ENCODE data around the gene RAB6C.
"Not testable (repeated sequence)": the region's sequence is repeated elsewhere in the genome, so short reads cannot be mapped to it uniquely, and the experiment has no call there.

The RAB6C gene
- 0.05 to 0.67 (median 0.19) reads per million in 17 experiments for total RNA-seq

DNA sequence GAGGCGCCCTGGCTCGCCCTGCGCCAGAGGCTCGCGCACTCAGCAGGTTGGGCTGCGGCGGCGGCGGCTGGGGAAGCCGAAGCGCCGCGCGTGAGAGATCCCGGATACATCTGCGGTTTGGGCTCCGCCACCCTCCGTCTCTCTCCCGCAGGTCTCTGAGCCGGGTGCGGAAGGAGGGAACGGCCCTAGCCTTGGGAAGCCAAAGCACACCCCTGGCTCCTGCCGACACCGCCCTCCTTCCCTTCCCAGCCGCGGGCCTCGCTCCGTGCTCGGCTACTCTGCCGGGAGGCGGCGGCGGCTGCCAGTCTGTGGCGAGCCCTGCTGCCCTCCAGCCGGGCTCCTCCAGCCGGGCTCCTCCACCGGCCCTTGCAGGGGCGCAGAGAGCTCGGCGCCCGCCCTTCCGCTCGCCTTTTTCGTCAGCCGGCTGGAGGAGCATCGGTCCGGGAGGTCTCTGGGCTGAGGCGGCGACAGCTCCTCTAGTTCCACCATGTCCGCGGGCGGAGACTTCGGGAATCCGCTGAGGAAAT is at the start of gene RAB6C:
Gene RAB6C, plus strand, starts transcription at position 38 of the 527 bp plus-strand sequence. Its CDS starts 450 bp downstream, at position 488.
- peak in 2 of 4 experiments; percentile 6 to 13 for DNase-seq

- no peak for DNase-seq
These were observed 49.0 kb upstream of the RAB6C start for GRCh38 chr2:129930451-129930850.

DNA sequence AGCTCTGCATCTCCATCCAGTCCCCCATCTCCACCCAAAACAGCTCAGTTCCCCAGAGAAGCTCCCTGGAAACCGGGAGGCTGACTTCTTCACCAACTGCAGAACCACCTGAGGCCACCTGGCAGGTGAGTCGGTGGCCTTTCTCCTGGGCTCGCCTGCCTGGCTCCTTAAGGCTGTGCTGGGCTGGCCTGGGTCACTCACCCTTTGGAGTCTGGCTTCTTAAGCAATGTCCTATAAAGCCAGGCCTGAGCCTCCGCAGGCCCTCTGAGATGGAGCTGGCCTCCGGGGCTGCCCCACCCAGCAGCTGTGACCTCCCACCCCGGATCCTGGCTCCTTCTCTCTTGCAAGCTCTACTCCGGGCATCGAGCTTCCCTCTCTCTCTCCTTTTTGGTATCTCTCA is 46.1 kb upstream of the RAB6C start:
- DNase-seq = not testable (repeated sequence)

DNA sequence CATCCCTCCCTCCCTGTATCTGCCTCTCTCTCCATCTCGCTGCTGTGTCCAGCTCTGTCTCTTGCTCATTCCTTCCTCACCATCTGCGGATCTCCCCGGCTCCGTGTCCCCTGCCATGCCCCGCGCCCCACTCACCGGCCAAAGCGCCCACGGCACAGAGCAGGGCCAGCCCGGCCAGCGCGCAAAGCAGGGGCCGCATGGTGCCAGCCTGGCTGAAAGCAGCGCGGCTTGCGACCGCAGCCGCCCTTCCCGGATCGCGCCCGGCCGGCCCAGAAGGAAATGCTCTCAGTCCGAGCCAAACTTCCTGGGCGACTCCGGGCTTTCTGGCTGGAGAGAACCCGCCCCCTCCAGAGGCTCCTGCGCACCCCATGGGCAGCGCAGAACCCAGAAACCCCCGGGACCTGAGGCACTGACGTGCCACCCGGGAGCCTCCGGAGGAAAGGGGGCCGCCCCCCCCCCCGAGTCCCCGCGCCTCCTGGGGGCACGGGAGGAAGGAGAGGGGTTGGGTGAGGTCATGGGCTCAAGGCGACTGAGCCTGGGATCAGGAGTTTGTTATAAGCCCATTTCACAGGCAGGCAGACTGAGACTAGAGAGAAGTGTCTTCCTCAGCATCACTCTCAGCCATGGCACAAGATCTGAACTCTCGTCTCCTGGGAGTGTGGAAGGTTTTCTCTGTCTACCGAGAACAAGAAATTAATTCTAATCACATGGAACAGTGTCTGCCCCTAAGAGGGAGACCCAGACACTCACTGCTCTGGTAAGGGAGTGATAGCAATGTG is 45.2 kb upstream of the RAB6C start:
- DNase-seq = no peak

- DNase-seq = no peak
These were observed 44.3 kb upstream of the RAB6C start for GRCh38 chr2:129935118-129935517.

DNA sequence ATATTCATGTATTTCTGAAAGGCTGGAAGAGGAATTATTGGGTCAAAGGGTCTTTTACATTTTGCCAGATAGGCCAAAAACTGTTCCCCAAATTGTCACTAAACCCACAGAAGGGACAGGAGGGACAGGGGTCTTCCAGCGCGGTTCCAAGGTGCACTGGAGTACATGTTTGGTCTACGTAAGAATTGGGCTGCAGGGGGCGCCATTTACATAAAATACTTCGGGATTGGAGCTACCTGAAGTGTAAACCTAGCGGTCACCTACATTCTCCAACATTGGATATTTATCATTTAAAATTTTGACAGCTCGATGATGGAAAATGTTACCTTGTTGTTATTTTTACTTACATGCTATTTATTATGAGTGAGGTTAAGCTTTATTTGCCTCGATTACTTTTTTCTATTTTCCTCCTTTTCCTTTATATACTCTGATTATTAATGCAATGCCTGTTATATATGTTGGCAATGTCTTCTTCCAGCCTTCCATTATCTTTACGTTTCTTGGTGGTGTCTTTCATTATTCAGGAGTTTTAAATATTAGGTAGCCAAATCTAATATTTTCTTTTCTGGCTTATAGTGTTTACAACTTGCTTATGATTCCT is 43.0 kb upstream of the RAB6C start:
- DNase-seq = peak; percentile 44 to 65 (median 48)

GRCh38 chr2:129938850-129939471 is 40.5 kb upstream of the RAB6C start:
- not testable (repeated sequence) for DNase-seq

DNA sequence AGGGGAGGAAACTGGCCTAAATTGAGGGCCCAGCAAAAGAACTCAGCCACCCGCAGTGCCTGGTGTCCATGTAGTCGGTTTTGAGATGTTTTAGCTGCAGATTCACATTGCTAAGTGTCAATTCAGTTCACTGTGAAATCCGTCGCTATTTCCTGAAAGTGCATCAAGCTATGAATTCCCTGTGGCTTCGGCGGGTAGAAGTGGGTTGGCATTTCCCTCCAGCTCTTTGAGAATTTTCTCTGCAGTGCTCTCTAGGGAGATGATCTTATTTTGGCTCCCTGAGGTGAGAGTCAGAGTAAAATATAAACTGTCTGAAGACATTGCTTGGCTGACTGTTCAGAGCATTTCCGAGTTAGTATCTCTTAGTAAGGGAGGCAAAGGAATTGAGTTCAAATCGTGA is 36.0 kb upstream of the RAB6C start:
- DNase-seq = not testable (repeated sequence)

DNA sequence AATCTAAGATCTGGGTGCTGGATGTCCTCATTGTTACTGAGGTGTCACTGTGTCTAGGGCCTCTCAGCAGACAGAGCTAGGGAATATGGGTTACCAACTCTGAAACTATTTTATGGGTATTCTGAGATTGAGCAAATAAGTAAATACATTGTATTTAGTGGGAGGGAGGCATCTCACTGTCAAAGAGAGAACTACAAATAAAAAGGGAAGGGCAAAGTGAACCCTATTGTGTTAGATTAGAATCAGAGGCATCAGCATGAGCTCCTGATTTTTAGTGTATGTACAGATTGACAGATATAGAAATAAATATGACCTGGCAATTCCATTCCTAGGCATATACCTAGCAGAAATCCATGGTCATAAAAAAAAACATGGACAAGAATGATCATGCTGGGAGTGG is 33.9 kb upstream of the RAB6C start:
- no peak for DNase-seq

DNA sequence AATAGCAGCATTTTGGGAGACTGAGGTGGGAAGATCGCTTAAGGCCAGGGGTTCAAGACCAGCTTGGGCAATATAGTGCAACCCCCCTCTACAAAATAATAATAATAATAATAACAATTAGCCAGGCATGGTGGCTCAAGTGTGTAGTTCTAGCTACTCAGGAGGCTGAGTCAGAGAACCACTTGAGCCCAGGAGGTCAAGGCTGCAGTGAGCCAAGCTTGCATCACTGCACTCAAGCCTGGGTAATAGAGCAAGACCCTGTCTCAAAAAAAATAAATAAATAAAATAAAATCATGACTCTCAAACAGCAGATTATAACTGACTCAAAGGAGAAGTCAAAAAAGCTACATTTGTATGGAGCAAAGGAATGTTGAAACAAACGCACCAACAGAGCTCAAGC is 31.8 kb upstream of the RAB6C start:
- DNase-seq = not testable (repeated sequence)

DNA sequence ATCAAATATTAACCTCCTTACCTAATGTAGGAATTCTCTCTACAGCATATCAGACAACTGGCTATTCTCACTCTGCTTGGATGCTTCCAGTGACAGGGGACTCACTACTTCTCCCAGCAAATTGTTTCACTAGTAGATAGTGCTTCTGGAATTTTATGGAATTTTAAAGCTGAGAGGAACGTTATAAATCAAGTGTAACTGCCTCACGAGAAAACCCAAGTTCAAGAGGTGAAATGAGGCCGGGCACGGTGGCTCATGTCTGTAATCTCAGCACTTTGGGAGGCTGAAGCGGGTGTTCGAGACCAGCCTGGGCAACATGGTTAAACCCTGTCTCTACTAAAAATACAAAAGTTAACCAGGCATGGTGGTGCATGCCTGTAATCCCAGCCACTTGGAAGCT is 23.3 kb upstream of the RAB6C start:
- DNase-seq = not testable (repeated sequence)

DNA sequence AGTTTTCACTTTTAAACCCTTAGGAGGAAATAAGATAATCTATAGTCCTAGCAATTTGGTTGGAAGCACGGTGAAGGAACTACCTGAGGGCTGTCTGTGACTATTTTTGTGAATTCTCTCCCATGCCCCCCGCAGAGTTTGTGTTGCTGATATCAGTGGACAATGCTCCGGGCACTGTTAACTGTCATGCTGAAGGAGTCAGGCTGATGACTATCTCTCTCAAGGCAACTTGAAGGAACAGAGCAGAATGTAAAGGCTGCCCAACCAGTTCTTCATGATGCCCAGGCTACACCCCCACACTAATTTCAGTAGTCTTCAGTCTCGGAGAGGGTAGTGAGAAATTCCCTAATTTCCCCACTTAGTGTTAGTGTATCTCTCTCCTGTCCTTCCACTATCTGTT is 21.6 kb upstream of the RAB6C start:
- DNase-seq = no peak

DNA sequence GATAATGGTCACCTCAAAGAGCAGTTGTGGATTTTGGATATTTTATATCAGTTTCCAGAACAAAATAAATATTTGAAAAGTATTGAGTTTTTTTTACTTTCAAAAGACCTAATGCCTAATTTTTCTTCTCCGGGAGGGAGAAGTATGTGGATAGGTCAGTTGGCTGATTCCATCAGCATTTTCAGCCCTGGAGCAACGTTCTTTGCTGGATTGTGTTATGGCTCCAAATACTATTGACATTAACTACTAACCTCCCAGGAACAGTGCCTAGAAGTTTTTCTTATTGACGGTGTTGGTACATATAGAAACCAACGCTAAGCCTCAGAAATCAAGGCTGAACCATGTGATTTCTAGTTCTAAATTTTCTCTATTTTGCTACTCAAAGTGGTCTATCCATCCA is 20.7 kb upstream of the RAB6C start:
- not testable (repeated sequence) for DNase-seq

GRCh38 chr2:129968605-129969004 is 10.9 kb upstream of the RAB6C start:
- DNase-seq = not testable (repeated sequence)

- no peak for DNase-seq
These were observed 4.3 kb upstream of the RAB6C start for GRCh38 chr2:129975016-129975774.

DNA sequence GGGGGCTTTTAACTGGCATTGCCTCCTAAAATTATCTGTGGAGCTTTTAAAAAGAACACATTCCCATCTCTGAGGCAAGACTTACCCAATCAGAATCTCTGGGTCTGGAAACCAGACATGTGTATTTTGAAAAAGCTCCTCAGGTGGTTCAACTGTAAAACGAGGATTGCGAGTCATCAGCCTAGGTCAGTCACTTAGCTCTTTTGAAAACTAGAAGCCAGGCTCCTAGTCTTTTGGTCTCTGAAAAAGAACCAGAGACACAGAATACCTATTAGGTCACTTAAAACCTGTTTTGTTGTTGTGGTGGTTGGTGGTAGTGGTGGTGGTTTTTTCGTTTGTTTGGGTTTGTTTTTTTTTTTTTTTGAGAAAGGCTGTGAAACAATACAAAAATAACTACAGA is 2.5 kb upstream of the RAB6C start:
- not testable (repeated sequence) for DNase-seq

GRCh38 chr2:129977986-129978385 is 1.5 kb upstream of the RAB6C start:
- DNase-seq = no peak

- DNase-seq = peak in 3 of 4 experiments; percentile 5 to 44 (median 36)
These were observed 780 bp downstream of the RAB6C start for GRCh38 chr2:129980246-129980645.

DNA sequence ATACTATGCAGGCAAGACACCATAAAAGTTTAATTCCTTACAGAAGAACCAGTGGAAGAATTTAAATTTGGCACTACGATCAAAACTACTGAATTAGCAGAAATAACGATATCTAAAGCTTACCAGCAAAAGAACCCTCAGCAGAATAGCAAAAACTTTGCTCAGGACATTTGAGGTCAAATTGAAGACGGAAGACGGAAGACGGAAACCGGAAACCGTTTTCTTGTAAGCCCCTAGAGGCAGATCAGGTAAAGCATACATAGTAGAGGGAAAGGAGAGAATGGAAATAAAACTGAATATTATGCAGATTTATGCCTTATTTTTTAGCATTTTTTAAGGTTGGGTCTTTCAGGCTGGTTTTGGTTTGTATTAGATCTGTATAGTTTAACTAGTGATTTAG is 2.2 kb downstream of the RAB6C start:
- not testable (repeated sequence) for DNase-seq

DNA sequence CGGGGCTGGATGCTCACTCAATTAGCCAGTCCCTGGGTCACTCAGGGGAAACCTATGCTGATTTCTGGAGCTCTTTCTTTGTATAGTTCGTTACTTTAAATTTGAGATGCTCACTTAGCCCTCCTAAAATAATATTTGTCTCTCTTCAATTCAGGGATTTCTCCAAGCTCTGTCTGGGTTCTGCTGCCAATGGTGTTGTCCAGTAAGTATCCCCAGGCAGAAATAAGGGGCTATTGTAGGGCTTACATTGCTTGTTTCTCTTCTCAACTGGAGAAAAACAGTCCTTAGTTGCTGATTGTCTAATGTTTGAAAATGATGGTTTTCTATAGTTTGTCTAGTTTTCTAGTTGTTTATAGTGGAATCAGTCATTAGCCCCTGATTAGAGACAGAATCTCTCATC is 5.0 kb downstream of the RAB6C start:
- DNase-seq = no peak

- DNase-seq = not testable (repeated sequence)
These were observed 13.0 kb downstream of the RAB6C start for GRCh38 chr2:129992415-129993006.

GRCh38 chr2:129993151-129993550 is 13.7 kb downstream of the RAB6C start:
- not testable (repeated sequence) for DNase-seq
